Measurements from ENCODE around the gene BCKDHB.

The BCKDHB gene

GRCh38 chr6:80133020-80133419 is 26.5 kb downstream of the BCKDHB start:
- peak; percentile 57 for TF ChIP-seq CTCF (IDR thresholded peaks at IDR 0.05; ENCODE audit: low read depth, low read length)
- no peak overlapping the region for H3K4me3 ChIP-seq (replicated peaks in 1 of 2; ENCODE audit: low read depth in 2 of 2, low read length in 2 of 2)
- DNase-seq (ENCODE audit: low read depth in 2 of 2), result peak; percentile 79 to 80

- no peak for TF ChIP-seq CTCF (IDR thresholded peaks at IDR 0.05; ENCODE audit: low read depth, low read length)
- H3K4me3 ChIP-seq (replicated peaks in 1 of 2; ENCODE audit: low read depth in 2 of 2, low read length in 2 of 2), result no peak overlapping the region
- DNase-seq (ENCODE audit: low read depth in 2 of 2), result no peak
Observed at GRCh38 chr6:80134065-80134464, 27.6 kb downstream of the BCKDHB start.

GRCh38 chr6:80142586-80142985 is 36.1 kb downstream of the BCKDHB start:
- no peak for DNase-seq (ENCODE audit: low read depth in 2 of 2)
- TF ChIP-seq CTCF (IDR thresholded peaks at IDR 0.05; ENCODE audit: low read depth, low read length), result no peak
- no peak overlapping the region for H3K4me3 ChIP-seq (replicated peaks in 1 of 2; ENCODE audit: low read depth in 2 of 2, low read length in 2 of 2)

GRCh38 chr6:80143419-80143937 is 37.0 kb downstream of the BCKDHB start:
- DNase-seq (ENCODE audit: low read depth in 2 of 2), result peak; percentile 94 to 96
- no peak overlapping the region for H3K4me3 ChIP-seq (replicated peaks in 1 of 2; ENCODE audit: low read depth in 2 of 2, low read length in 2 of 2)
- no peak for TF ChIP-seq CTCF (IDR thresholded peaks at IDR 0.05; ENCODE audit: low read depth, low read length)

GRCh38 chr6:80144753-80145315 is 38.4 kb downstream of the BCKDHB start:
- no peak for TF ChIP-seq CTCF (IDR thresholded peaks at IDR 0.05; ENCODE audit: low read depth, low read length)
- no peak overlapping the region for H3K4me3 ChIP-seq (replicated peaks in 1 of 2; ENCODE audit: low read depth in 2 of 2, low read length in 2 of 2)
- peak in 1 of 2 donors; percentile 11 for DNase-seq (ENCODE audit: low read depth in 2 of 2)

- H3K4me3 ChIP-seq (replicated peaks in 1 of 2; ENCODE audit: low read depth in 2 of 2, low read length in 2 of 2), result no peak overlapping the region
- no peak for TF ChIP-seq CTCF (IDR thresholded peaks at IDR 0.05; ENCODE audit: low read depth, low read length)
- DNase-seq (ENCODE audit: low read depth in 2 of 2), result peak in 1 of 2 donors; percentile 11
Observed at GRCh38 chr6:80145509-80145908, 39.0 kb downstream of the BCKDHB start.

- no peak overlapping the region for H3K4me3 ChIP-seq (replicated peaks in 1 of 2; ENCODE audit: low read depth in 2 of 2, low read length in 2 of 2)
- DNase-seq (ENCODE audit: low read depth in 2 of 2), result no peak
- no peak for TF ChIP-seq CTCF (IDR thresholded peaks at IDR 0.05; ENCODE audit: low read depth, low read length)
Observed at GRCh38 chr6:80145921-80146320, 39.5 kb downstream of the BCKDHB start.

Measured in cardiac fibroblast (primary cell).